DOHH2 (cell line): ENCODE results near the gene RHOD.

ENCODE experiments used
- CTCF ChIP-seq: fragments of 200-600 bp; sonication (generic); IDR thresholded peaks from one replicate; pipeline ENCODE4 v1.5.1; 2014; ENCODE audit warnings: antibody characterized with exemption, mild to moderate bottlenecking, low read depth, low read length; ENCODE audit not compliant: poor library complexity, severe bottlenecking
- EZH2phosphoT487 ChIP-seq: fragments of 200-600 bp; sonication (generic); IDR thresholded peaks from 2 replicates; pipeline ENCODE4 v1.6.1; 2017; ENCODE audit warnings: borderline replicate concordance, mild to moderate bottlenecking, antibody characterized with exemption, low read length, moderate library complexity, mixed read lengths

GRCh38 chr11:67059671-67060070 is 3.0 kb downstream of the RHOD start:
- TF ChIP-seq EZH2phosphoT487 (no peak), CTCF (no peak)
